Effector memory CD4-positive, alpha-beta T cell (primary cell): ENCODE measurements around the gene CCDC51.

ENCODE experiments used
- DNase-seq, 3 donors: peaks; one replicate each; pipeline ENCODE4 v3.0.0-alpha.2; 2020
- H3K27ac ChIP-seq: 2 replicates; pipeline ENCODE4 v1.7.0; 2013; ENCODE audit warnings: mild to moderate bottlenecking, low read length, moderate library complexity; ENCODE audit not compliant: insufficient read depth, poor library complexity, severe bottlenecking
- H3K27me3 ChIP-seq: replicated peaks from 2 replicates; pipeline ENCODE4 v1.7.0; 2013; ENCODE audit warnings: mild to moderate bottlenecking, low read length; ENCODE audit not compliant: insufficient read depth, control insufficient read depth, poor library complexity, severe bottlenecking
- H3K36me3 ChIP-seq: 2 replicates; pipeline ENCODE4 v1.7.0; 2013; ENCODE audit warnings: mild to moderate bottlenecking, low read length, moderate library complexity; ENCODE audit not compliant: control insufficient read depth, insufficient read depth
- H3K4me1 ChIP-seq: 2 replicates; pipeline ENCODE4 v1.7.0; 2013; ENCODE audit warnings: low read length, mild to moderate bottlenecking; ENCODE audit not compliant: control insufficient read depth, insufficient read depth, poor library complexity, severe bottlenecking
- H3K4me3 ChIP-seq: 2 replicates; pipeline ENCODE4 v1.7.0; 2013; ENCODE audit warnings: low read length, low read depth, mild to moderate bottlenecking; ENCODE audit not compliant: insufficient read depth, poor library complexity, severe bottlenecking
- H3K9me3 ChIP-seq: 2 replicates; pipeline ENCODE4 v1.7.0; 2013; ENCODE audit warnings: mild to moderate bottlenecking, low read length, moderate library complexity; ENCODE audit not compliant: control insufficient read depth

Gene CCDC51

GRCh38 chr3:48388966-48389365 lies 51.0 kb downstream of the CCDC51 start:
- Histone ChIP-seq H3K9me3 (no peaks in the 10 kb centered on the region), H3K27me3 (no peaks in the 10 kb centered on the region)

GRCh38 chr3:48387634-48388033 lies 52.3 kb downstream of the CCDC51 start:
- no peaks in the 10 kb centered on the region for H3K4me1 ChIP-seq
- H3K4me3 ChIP-seq = no peak overlapping the region
- DNase-seq = no peak
- H3K36me3 ChIP-seq = no peaks in the 10 kb centered on the region
- no peaks in the 10 kb centered on the region for H3K27me3 ChIP-seq
- H3K9me3 ChIP-seq = no peaks in the 10 kb centered on the region
- no peak overlapping the region for H3K27ac ChIP-seq

More at GRCh38 chr3:48388966-48389365, 51.0 kb downstream of the CCDC51 start:
- no peak overlapping the region for H3K4me3 ChIP-seq
- DNase-seq = no peak
- no peaks in the 10 kb centered on the region for H3K36me3 ChIP-seq
- H3K27ac ChIP-seq = no peak overlapping the region
- no peaks in the 10 kb centered on the region for H3K4me1 ChIP-seq
